GM04504 (cell line): ENCODE results near the gene OSBPL2.

ENCODE experiments used
- DNase-seq: peaks from one replicate; pipeline ENCODE4 v3.0.0-alpha.2; 2012; ENCODE audit warnings: low read depth

OSBPL2 gene

GRCh38 chr20:62258499-62259293 is 20.4 kb downstream of the OSBPL2 start:
- peak; percentile 58 for DNase-seq

- no peak for DNase-seq
Measured at GRCh38 chr20:62259294-62259565, 20.9 kb downstream of the OSBPL2 start.

GRCh38 chr20:62262064-62262463 is 23.7 kb downstream of the OSBPL2 start:
- no peak for DNase-seq

GRCh38 chr20:62263396-62263795 is 25.1 kb downstream of the OSBPL2 start:
- no peak for DNase-seq

GRCh38 chr20:62265365-62265764 is 27.0 kb downstream of the OSBPL2 start:
- no peak for DNase-seq

GRCh38 chr20:62266340-62266739 is 28.0 kb downstream of the OSBPL2 start:
- DNase-seq = no peak

- no peak for DNase-seq
Measured at GRCh38 chr20:62266851-62267250, 28.5 kb downstream of the OSBPL2 start.

GRCh38 chr20:62267543-62267942 is 29.2 kb downstream of the OSBPL2 start:
- no peak for DNase-seq

- DNase-seq = no peak
Measured at GRCh38 chr20:62268228-62268900, 30.0 kb downstream of the OSBPL2 start.

GRCh38 chr20:62269378-62269777 is 31.1 kb downstream of the OSBPL2 start:
- DNase-seq = no peak

- DNase-seq = no peak
Measured at GRCh38 chr20:62269871-62270270, 31.6 kb downstream of the OSBPL2 start.

- DNase-seq = no peak
Measured at GRCh38 chr20:62272200-62272599, 33.9 kb downstream of the OSBPL2 start.

- DNase-seq = no peak
Measured at GRCh38 chr20:62273416-62273815, 35.1 kb downstream of the OSBPL2 start.

- no peak for DNase-seq
Measured at GRCh38 chr20:62274332-62274950, 36.1 kb downstream of the OSBPL2 start.

GRCh38 chr20:62275219-62275618 is 36.9 kb downstream of the OSBPL2 start:
- DNase-seq = no peak

GRCh38 chr20:62276439-62276838 is 38.1 kb downstream of the OSBPL2 start:
- no peak for DNase-seq

GRCh38 chr20:62277253-62277652 is 38.9 kb downstream of the OSBPL2 start:
- DNase-seq = no peak

- DNase-seq = no peak
Measured at GRCh38 chr20:62280303-62280702, 42.0 kb downstream of the OSBPL2 start.

- DNase-seq = no peak
Measured at GRCh38 chr20:62281161-62281933, 43.0 kb downstream of the OSBPL2 start.

- DNase-seq = no peak
Measured at GRCh38 chr20:62282103-62282502, 43.8 kb downstream of the OSBPL2 start.

- DNase-seq = no peak
Measured at GRCh38 chr20:62282877-62283503, 44.7 kb downstream of the OSBPL2 start.

GRCh38 chr20:62284448-62284847 is 46.1 kb downstream of the OSBPL2 start:
- DNase-seq = no peak
